ENCODE measurements around the gene SIGLEC7. TPM values are rescaled to one million over a fixed set of nuclear protein-coding genes. Genes with fewer than 3 reads are reported as not detected.

The SIGLEC7 gene
- total RNA-seq, 1 experiment from 2014 or later, result not detected

DNA sequence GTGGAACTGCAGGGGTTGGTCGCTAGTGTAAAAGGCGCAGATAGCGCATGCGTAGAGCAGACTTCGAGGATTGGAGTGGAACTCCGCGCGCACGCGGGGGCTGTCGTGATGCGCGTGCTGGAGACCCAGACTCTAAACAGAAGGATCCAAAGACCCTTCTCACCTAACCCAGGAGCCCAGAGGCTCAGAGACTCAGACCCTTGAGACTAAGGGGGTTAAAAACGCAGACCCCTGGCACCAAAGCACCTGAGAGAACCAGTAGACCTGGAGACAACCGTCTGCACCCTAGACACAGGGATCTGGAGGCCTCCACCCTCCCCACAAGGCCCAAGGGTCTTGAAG, 33.3 kb upstream of the SIGLEC7 start:
- peak overlapping the region; percentile 71 for H3K4me3 ChIP-seq
- peaks cover 19% of the 10 kb centered on the region for H3K27me3 ChIP-seq
- H3K9me3 ChIP-seq, result no peaks in the 10 kb centered on the region
- DNase-seq, result no peak
- H3K36me3 ChIP-seq, result peaks cover 28% of the 10 kb centered on the region

- H3K4me3 ChIP-seq, result no peak overlapping the region
- H3K36me3 ChIP-seq, result peaks cover 16% of the 10 kb centered on the region
- H3K27me3 ChIP-seq, result peaks cover 33% of the 10 kb centered on the region
Observed at GRCh38 chr19:51110666-51110971, 31.5 kb upstream of the SIGLEC7 start.

GRCh38 chr19:51111606-51112005, 30.5 kb upstream of the SIGLEC7 start:
- Histone ChIP-seq H3K9me3 (no peaks in the 10 kb centered on the region), H3K4me3 (no peak overlapping the region), H3K27me3 (peaks cover 43% of the 10 kb centered on the region), H3K36me3 (peaks cover 12% of the 10 kb centered on the region)
- DNase-seq, result peak; percentile 18

More at GRCh38 chr19:51110666-51110971, 31.5 kb upstream of the SIGLEC7 start:
- no peak for DNase-seq
- no peaks in the 10 kb centered on the region for H3K9me3 ChIP-seq

DNA sequence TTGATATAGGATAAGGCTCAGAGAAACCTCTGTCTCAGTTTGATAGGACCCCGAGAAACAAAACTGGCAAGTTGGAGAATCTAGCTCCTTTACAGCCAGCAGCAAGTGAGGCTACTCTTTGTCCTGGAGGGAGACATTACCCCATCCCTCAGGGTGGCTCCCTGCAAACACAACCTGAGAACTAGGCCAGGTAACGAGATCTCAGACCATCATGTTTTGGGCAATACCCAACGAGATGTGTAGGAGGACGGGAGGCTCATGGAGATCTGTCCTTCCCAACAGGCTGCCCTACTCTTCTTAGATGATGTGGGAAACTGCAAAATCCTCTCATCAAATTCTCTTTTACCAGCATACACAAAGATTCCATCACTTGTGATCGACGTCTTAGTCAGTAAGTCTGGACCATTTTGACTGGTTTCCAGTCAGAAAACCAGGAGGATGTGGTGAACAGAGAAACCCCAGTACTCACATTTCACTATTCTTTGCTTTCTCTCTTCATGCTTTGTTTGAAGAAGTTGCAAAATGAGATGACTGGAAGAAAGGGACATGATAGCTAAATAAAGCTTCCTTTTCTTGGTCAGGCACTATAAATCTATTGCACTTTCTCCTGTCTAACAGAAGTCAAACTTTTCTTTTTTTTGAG, 27.9 kb upstream of the SIGLEC7 start:
- H3K27me3 ChIP-seq, result peaks cover 61% of the 10 kb centered on the region
- no peaks in the 10 kb centered on the region for H3K9me3 ChIP-seq
- DNase-seq, result no peak
- no peak overlapping the region for H3K4me3 ChIP-seq
- H3K36me3 ChIP-seq, result no peaks in the 10 kb centered on the region

DNA sequence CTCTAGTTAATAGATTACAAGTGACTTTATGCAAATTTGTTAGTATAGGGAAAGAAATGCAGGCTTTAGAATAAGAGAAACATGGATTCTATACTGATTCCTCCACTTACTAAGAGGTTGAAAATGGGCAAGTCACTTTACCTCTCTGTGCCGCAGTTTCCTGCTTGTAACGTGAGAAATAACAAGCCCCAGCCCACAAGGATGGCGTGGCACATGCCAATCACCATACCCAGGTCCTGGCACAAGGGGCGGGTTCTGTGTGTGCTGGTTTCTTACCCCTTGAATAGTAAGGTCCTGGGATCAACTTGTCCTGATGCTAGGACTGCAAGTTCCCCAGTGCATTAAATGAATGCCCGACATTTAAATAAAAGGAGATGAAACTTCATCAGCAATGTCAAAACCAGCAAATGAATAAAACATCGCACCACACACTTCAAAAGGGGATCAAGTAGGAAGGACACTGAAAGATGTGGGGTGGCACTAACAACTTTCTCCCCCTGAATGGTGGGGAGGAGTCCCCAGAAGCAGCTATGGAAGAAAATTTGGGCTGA, 25.3 kb upstream of the SIGLEC7 start:
- DNase-seq, result no peak
- H3K9me3 ChIP-seq, result no peaks in the 10 kb centered on the region
- H3K27me3 ChIP-seq, result peaks cover 57% of the 10 kb centered on the region
- no peak overlapping the region for H3K4me3 ChIP-seq
- H3K36me3 ChIP-seq, result no peaks in the 10 kb centered on the region

DNA sequence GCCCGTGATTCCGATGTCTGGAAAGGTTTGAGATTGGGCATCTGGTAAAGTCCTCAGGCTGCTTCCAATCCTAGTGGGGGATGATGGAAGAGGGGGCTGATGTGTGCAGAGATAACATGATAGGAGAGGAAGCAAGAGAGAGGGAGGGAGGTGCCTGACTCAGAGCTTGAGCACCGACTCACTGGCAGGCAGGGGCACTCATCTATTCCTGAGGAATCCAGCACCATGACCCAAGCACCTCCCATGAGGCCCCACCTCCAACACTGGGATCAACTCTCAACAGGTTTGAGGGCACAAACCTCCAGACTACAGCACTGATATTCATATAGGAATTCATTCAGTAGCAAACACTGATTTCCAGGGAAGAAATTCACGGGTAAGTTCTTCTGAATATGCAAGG, 23.0 kb upstream of the SIGLEC7 start:
- H3K27me3 ChIP-seq, result peaks cover 40% of the 10 kb centered on the region
- DNase-seq, result peak; percentile 14

DNA sequence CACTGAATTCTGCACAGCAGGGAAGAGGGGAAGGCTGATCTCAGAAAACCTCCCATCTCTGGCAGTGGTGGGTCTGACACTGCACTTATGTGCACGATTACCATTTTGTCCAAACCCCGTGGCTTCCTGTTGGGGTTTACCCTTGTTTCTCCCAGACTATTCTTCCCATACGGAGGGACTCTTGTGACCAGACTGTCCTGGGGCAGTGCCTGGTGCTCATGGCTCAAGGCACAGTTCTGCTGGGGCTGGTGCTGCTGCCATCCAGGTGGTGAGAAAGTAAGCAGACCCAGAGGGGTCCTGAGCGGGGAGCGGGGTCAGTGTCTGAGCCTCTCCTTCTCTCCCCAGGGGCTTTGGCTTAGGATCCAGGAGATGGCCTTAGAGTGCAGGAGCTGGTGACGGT, 22.5 kb upstream of the SIGLEC7 start:
- no peaks in the 10 kb centered on the region for H3K36me3 ChIP-seq
- H3K9me3 ChIP-seq, result no peaks in the 10 kb centered on the region
- no peak overlapping the region for H3K4me3 ChIP-seq
- DNase-seq, result no peak
- H3K27me3 ChIP-seq, result peaks cover 34% of the 10 kb centered on the region

More for the DNA sequence above, 23.0 kb upstream of the SIGLEC7 start:
- no peaks in the 10 kb centered on the region for H3K9me3 ChIP-seq
- H3K4me3 ChIP-seq, result no peak overlapping the region
- H3K36me3 ChIP-seq, result no peaks in the 10 kb centered on the region

- DNase-seq, result no peak
- H3K9me3 ChIP-seq, result no peaks in the 10 kb centered on the region
- no peak overlapping the region for H3K4me3 ChIP-seq
- H3K27me3 ChIP-seq, result peaks cover 31% of the 10 kb centered on the region
- H3K36me3 ChIP-seq, result no peaks in the 10 kb centered on the region
Observed at GRCh38 chr19:51120160-51120559, 21.9 kb upstream of the SIGLEC7 start.

DNA sequence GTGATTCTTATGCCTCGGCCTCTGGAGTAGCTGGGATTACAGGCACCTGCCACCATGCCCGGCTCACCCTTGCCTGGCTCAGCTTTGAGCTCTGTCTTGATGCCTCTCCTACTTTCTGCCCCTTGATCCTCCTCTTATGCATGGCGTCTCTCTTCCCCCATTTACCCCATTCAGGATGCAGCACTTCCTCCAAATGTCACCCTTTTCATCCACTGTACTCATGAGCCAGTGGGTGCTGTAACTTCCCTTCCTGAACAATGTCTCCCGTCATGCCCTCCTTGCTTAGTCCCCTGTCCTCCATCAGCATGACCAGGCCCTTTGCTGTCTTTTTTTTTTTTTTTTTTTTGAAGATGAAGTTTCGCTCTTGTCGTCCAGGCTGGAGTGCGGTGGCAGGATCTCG, 20.8 kb upstream of the SIGLEC7 start:
- peaks cover 22% of the 10 kb centered on the region for H3K27me3 ChIP-seq
- H3K36me3 ChIP-seq, result no peaks in the 10 kb centered on the region
- H3K4me3 ChIP-seq, result no peak overlapping the region
- no peak for DNase-seq
- H3K9me3 ChIP-seq, result no peaks in the 10 kb centered on the region

DNA sequence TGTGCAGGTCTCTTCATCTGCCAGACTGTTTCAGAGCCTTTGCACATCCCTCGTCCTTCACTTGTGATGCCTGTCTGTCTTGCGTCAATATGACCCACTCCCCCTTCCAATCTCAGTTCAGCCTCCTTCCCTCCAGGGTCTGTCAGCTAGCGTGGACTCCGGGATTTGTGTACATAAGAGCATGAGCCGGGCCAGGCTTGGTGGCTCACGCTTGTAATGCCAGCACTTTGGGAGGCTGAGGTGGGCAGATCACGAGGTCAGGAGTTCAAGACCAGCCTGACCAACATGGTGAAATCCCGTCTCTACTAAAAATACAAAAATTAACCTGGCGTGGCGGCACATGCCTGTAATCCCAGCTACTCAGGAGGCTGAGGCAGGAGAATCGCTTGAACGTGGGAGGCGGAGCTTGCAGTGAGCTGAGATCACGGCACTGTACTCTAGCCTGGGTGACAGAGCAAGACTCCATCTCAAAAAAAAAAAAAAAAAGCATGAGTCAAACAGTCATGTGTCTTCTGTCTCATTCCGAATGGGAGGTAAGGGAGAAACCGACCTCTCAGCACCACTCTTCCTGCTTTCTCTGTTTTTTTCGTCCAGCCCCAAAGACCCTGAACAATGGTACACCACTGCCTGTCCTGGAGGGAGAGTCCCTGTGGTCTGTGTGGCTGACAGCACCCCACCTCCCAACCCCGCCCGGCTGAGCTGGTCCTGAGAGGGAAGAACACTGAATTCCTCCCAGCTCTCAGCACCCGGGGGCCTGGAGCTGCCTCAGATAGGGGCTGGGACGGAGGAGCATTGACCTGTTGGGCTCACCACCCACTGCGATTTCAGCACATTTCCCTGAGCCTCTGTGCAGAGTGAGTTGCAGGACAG, 19.8 kb upstream of the SIGLEC7 start:
- no peak for DNase-seq
- no peaks in the 10 kb centered on the region for H3K36me3 ChIP-seq
- H3K4me3 ChIP-seq, result no peak overlapping the region
- H3K27me3 ChIP-seq, result peaks cover 12% of the 10 kb centered on the region
- H3K9me3 ChIP-seq, result no peaks in the 10 kb centered on the region

DNA sequence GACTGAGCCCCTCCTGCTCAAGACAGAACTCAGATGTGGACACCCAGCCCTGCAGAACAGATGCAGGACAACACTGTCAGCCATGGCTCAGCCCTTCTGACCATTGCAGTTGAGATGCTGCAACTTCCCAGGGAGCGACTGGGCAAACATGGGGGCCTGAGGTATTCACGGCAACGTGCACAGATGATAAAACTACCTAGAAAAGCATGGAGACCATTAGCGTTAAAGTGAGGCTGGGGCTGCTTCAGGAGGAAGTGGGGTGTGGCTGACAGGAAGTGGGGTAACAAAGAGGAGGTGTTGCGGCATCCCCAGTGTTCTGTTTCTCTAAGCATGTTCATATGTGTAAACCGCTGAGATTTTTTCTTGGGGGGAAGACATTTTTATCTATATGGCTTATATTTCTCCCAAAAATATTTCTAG, 18.7 kb upstream of the SIGLEC7 start:
- Histone ChIP-seq H3K9me3 (no peaks in the 10 kb centered on the region), H3K27me3 (peaks cover 2% of the 10 kb centered on the region; the same call in 1 of the 2 replicates), H3K36me3 (no peaks in the 10 kb centered on the region), H3K4me3 (no peak overlapping the region)
- DNase-seq, result no peak

- DNase-seq, result no peak
Observed at GRCh38 chr19:51123802-51124201, 18.3 kb upstream of the SIGLEC7 start.

GRCh38 chr19:51124216-51124615, 17.9 kb upstream of the SIGLEC7 start:
- no peaks in the 10 kb centered on the region for H3K9me3 ChIP-seq
- DNase-seq, result no peak
- H3K4me3 ChIP-seq, result no peak overlapping the region
- no peaks in the 10 kb centered on the region; the same call in 1 of the 2 replicates for H3K27me3 ChIP-seq
- no peaks in the 10 kb centered on the region for H3K36me3 ChIP-seq

More at GRCh38 chr19:51123802-51124201, 18.3 kb upstream of the SIGLEC7 start:
- H3K36me3 ChIP-seq, result no peaks in the 10 kb centered on the region
- H3K9me3 ChIP-seq, result no peaks in the 10 kb centered on the region
- H3K27me3 ChIP-seq, result no peaks in the 10 kb centered on the region; the same call in 1 of the 2 replicates
- H3K4me3 ChIP-seq, result no peak overlapping the region

GRCh38 chr19:51124729-51125128, 17.4 kb upstream of the SIGLEC7 start, which contains the start of gene SIGLEC9:
Gene SIGLEC9 (plus strand): TSS chr19:51124906. CDS start chr19:51124975, 69 bp downstream.
- no peaks in the 10 kb centered on the region for H3K9me3 ChIP-seq
- no peaks in the 10 kb centered on the region for H3K36me3 ChIP-seq
- no peaks in the 10 kb centered on the region; the same call in 1 of the 2 replicates for H3K27me3 ChIP-seq
- no peak for DNase-seq
- no peak within 1 kb of the TSS for H3K4me3 ChIP-seq

- DNase-seq, result no peak
- Histone ChIP-seq H3K9me3 (no peaks in the 10 kb centered on the region), H3K4me3 (no peak overlapping the region), H3K27me3 (no peaks in the 10 kb centered on the region; the same call in 1 of the 2 replicates), H3K36me3 (no peaks in the 10 kb centered on the region)
Observed at GRCh38 chr19:51125421-51126075, 16.6 kb upstream of the SIGLEC7 start.

- Histone ChIP-seq H3K27me3 (no peaks in the 10 kb centered on the region; the same call in 1 of the 2 replicates), H3K4me3 (no peak overlapping the region), H3K9me3 (no peaks in the 10 kb centered on the region), H3K36me3 (no peaks in the 10 kb centered on the region)
- DNase-seq, result no peak
Observed at GRCh38 chr19:51127032-51127431, 15.1 kb upstream of the SIGLEC7 start.

DNA sequence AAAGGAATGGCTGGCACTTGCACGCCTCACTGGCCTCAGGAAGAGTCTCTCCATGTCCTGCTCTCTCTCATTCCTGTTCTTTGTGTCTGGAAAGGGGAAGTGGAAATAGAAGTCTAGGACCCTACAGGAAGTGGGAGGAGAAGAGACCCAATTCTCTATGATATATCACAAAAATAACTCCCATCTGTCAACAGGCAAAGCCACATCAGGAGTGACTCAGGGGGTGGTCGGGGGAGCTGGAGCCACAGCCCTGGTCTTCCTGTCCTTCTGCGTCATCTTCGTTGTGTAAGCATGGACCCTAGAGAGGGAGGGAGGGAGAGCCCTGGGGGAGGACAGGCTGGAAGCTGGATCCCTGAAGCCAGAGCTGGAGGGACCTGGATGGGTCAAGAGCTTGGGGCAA, 14.3 kb upstream of the SIGLEC7 start:
- Histone ChIP-seq H3K9me3 (no peaks in the 10 kb centered on the region), H3K4me3 (no peak overlapping the region), H3K36me3 (no peaks in the 10 kb centered on the region), H3K27me3 (no peaks in the 10 kb centered on the region; the same call in 1 of the 2 replicates)
- DNase-seq, result peak; percentile 17
